Kidney (tissue), 14 donors: ENCODE measurements around the gene B4GALNT1. TPM values are rescaled to one million over a fixed set of nuclear protein-coding genes. Genes with fewer than 3 reads are reported as not detected.

ENCODE experiments used
- DNase-seq, 5 donors: peaks; one replicate each; pipeline ENCODE4 v3.0.0-alpha.2; 2013 to 2020
- FAIRE-seq: peaks from 2 replicates; lab custom pipeline; 2012; peaks lifted over from hg19 to GRCh38; lab: Jason Lieb, UNC
- H3K27ac ChIP-seq, 2 donors: one replicate each; pipeline ENCODE4 v1.7.0; 2013; ENCODE audit warnings: low read depth in 2 of 2, low read length in 2 of 2, inconsistent platforms in 1 of 2
- H3K27me3 ChIP-seq: one replicate; pipeline ENCODE4 v1.7.1; 2013; ENCODE audit warnings: low read length, inconsistent platforms; ENCODE audit not compliant: control insufficient read depth, insufficient read depth
- H3K36me3 ChIP-seq, 3 donors: one replicate each; pipeline versions ENCODE4 v1.7.0 to v1.7.1; 2013; ENCODE audit warnings: low read length in 3 of 3, control low read depth in 1 of 3, inconsistent platforms in 1 of 3; ENCODE audit not compliant: insufficient read depth in 3 of 3, control insufficient read depth in 2 of 3
- H3K4me1 ChIP-seq, 3 donors: one replicate each; pipeline versions ENCODE4 v1.7.0 to v1.7.1; 2013; ENCODE audit warnings: low read length in 3 of 3, inconsistent platforms in 1 of 3, low read depth in 1 of 3; ENCODE audit not compliant: control insufficient read depth in 2 of 3, insufficient read depth in 2 of 3
- H3K4me3 ChIP-seq, 3 donors: one replicate each; pipeline versions ENCODE4 v1.7.0 to v1.8.1; 2013; ENCODE audit warnings: low read length in 3 of 3, control low read depth in 1 of 3, inconsistent platforms in 1 of 3
- H3K9ac ChIP-seq, 3 donors: one replicate each; pipeline versions ENCODE4 v1.7.0 to v1.7.1; 2013; ENCODE audit warnings: low read length in 3 of 3, control low read depth in 1 of 3, inconsistent platforms in 1 of 3
- H3K9me3 ChIP-seq, 3 donors: one replicate each; pipeline versions ENCODE4 v1.7.0 to v1.7.1; 2013; ENCODE audit warnings: low read length in 3 of 3, control low read depth in 1 of 3, inconsistent platforms in 1 of 3; ENCODE audit not compliant: control insufficient read depth in 2 of 3, insufficient read depth in 1 of 3
- CTCF ChIP-seq: IDR thresholded peaks from 3 replicates; pipeline ENCODE4 v1.5.1; 2012; ENCODE audit warnings: mild to moderate bottlenecking, moderate library complexity, borderline replicate concordance; ENCODE audit not compliant: insufficient read depth; ENCODE audit errors: extremely low read depth
- intact Hi-C: fragments of 100-400 bp; cut with DNase I; formaldehyde crosslinking; loops from one replicate; pipeline ENCODE4 v1.11.1; 2022
- polyA plus RNA-seq: library from polyadenylated mRNA; stranded (reverse); fragments of 350-450 nt; fragmentation: Illumina TruSeq; extraction: RNeasy Lipid Tissue Mini Kit (QIAGEN cat#74804); gene quantifications from one replicate; pipeline ENCODE4 v1.2.3, GENCODE V29; 2014; ENCODE audit warnings: low read depth, low replicate concordance; ENCODE audit not compliant: insufficient read depth
- total RNA-seq: library from RNA; stranded (reverse); fragmentation: NEBNext Ultra II Directional; extraction: Animal tissue kit (Norgen Biotek cat#: 25700); gene quantifications from one replicate; pipeline ENCODE4 v1.2.1, GENCODE V29; 2021
- donor health status: control.
- donor health status: control.
- donor health status: control.
- donor health status: control.
- donor health status: control.
- donor health status: DM: yes; HTN: yes; CAD: no.
- donor health status: Normal renal cell carcinoma (clear cell type).

B4GALNT1 gene
- total and polyA plus RNA-seq, 2 donors from 2014 or later = 1.6 to 2.0 TPM

- Histone ChIP-seq H3K36me3 (no peaks in the 10 kb centered on the region), H3K4me3 (no peak overlapping the region), H3K27me3 (no peaks in the 10 kb centered on the region), H3K9ac (no peak overlapping the region), H3K4me1 (peaks cover 0 to 6% (median 0%) of the 10 kb centered on the region in 3 donors), H3K9me3 (no peaks in the 10 kb centered on the region), H3K27ac (no peak overlapping the region)
- intact Hi-C loops = no loop called here
- TF ChIP-seq CTCF = no peak
- DNase-seq = peak in 1 of 5 donors; percentile 37
- FAIRE-seq = no peak
These were observed 23.8 kb downstream of the B4GALNT1 start for GRCh38 chr12:57609101-57609780.

- intact Hi-C loops = no loop called here
- no peak for FAIRE-seq
- DNase-seq = no peak
- H3K4me3 ChIP-seq = no peak overlapping the region
- no peaks in the 10 kb centered on the region for H3K9me3 ChIP-seq
- H3K9ac ChIP-seq = no peak overlapping the region
- no peaks in the 10 kb centered on the region for H3K27me3 ChIP-seq
- peaks cover 0 to 6% (median 0%) of the 10 kb centered on the region in 3 donors for H3K4me1 ChIP-seq
- no peak overlapping the region for H3K27ac ChIP-seq
- no peaks in the 10 kb centered on the region for H3K36me3 ChIP-seq
- no peak for TF ChIP-seq CTCF
These were observed 24.9 kb downstream of the B4GALNT1 start for GRCh38 chr12:57607958-57608663.

DNA sequence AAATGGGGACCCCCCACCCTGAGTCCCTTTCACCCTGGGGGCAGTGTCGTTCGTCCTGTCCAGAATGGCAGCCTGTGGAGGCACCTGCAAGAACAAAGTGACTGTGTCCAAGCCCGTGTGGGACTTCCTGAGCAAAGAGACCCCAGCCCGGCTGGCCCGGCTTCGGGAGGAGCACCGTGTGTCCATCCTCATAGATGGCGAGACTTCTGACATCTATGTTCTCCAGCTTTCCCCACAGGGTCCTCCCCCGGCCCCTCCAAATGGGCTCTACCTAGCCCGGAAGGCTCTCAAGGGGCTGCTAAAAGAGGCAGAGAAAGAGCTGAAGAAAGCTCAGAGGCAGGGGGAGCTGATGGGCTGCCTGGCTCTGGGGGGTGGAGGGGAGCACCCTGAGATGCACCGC, 26.2 kb downstream of the B4GALNT1 start:
- Histone ChIP-seq H3K4me1 (peaks cover 0 to 6% (median 0%) of the 10 kb centered on the region in 3 donors), H3K4me3 (no peak overlapping the region), H3K36me3 (peaks cover 0 to 3% (median 2%) of the 10 kb centered on the region in 3 donors), H3K27ac (no peak overlapping the region), H3K27me3 (no peaks in the 10 kb centered on the region), H3K9ac (no peak overlapping the region), H3K9me3 (no peaks in the 10 kb centered on the region)
- FAIRE-seq (no peak), DNase-seq (no peak)
- intact Hi-C loops = no loop called here
- no peak for TF ChIP-seq CTCF
